ENCODE measurements around the gene MYO1D. TPM values are rescaled to one million over a fixed set of nuclear protein-coding genes. Genes with fewer than 3 reads are reported as not detected.

The MYO1D gene
- total RNA-seq, 4 donors from 2014 or later = 46.3 to 139 (median 80.0) TPM

DNA sequence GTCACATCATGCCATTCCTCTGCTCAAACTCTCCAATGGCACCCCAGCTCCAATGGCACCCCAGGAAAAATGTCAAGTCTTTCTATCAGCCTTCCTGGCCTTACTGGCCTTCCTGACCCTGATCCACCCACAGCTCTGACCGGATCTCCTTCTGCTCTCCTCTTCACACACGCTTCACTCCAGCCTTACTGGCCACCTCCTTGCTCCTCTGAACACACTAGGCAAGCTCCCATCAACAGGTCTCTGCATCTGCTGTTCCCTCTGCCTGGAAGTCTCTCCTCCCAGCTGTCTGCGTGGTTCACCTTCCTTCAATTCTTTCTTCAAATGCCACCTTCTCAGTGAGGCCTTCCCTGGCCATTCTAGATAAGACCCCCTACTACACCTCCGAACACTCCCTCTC is 43.4 kb downstream of the MYO1D start:
- TF ChIP-seq, protein P1, sequence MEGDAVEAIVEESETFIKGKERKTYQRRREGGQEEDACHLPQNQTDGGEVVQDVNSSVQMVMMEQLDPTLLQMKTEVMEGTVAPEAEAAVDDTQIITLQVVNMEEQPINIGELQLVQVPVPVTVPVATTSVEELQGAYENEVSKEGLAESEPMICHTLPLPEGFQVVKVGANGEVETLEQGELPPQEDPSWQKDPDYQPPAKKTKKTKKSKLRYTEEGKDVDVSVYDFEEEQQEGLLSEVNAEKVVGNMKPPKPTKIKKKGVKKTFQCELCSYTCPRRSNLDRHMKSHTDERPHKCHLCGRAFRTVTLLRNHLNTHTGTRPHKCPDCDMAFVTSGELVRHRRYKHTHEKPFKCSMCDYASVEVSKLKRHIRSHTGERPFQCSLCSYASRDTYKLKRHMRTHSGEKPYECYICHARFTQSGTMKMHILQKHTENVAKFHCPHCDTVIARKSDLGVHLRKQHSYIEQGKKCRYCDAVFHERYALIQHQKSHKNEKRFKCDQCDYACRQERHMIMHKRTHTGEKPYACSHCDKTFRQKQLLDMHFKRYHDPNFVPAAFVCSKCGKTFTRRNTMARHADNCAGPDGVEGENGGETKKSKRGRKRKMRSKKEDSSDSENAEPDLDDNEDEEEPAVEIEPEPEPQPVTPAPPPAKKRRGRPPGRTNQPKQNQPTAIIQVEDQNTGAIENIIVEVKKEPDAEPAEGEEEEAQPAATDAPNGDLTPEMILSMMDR (IDR thresholded peaks at IDR 0.05; ENCODE audit: low read depth) = no peak

DNA sequence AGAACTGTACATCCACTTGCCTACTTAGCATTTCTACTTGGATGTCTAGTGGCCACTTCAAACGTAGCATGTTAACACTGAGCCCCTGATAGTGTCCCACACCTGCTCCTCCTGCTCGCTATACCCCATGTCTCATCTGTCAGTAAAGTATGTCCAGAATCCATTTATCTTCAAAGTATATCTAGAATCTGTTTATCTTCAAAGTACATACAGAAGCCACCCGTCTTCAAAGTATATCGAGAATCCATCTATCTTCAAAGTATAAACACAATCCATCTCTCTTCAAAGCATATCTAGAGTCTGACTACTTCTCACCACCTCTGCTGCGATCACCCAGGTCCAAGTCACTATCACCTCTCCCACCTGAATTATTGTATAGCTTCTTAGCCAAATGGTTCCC is 43.8 kb downstream of the MYO1D start:
- TF ChIP-seq, protein P1 (IDR thresholded peaks at IDR 0.05; ENCODE audit: low read depth) = no peak

DNA sequence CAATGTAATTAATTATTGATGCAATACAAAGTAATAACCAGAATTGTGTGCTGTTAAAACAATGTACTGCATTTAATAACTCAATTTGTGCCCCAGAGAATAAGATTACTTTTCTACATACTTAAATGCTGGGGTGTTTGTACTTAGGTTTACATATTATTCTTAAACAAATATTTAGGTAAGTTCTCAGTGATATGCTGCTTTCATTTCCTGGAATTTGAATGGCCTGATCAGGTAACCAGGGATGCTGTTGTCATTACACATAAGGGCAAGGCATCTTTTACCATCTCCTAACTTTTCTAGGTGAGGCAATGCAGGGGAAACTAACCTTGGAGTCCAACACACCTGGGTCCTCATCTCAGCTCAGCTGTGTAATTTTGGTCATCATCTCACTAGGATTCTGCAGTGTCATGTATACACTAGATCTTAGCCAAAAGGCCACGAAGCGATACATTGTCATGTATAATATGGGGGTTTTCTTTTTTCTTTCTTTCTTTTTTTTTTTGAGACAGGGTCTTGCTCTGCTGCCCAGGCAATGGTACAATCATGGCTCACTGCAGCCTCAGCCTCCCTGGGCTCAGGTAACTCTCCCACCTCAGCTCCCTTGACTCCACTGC is 45.2 kb downstream of the MYO1D start:
- TF ChIP-seq, protein P1 (IDR thresholded peaks at IDR 0.05; ENCODE audit: low read depth) = no peak

DNA sequence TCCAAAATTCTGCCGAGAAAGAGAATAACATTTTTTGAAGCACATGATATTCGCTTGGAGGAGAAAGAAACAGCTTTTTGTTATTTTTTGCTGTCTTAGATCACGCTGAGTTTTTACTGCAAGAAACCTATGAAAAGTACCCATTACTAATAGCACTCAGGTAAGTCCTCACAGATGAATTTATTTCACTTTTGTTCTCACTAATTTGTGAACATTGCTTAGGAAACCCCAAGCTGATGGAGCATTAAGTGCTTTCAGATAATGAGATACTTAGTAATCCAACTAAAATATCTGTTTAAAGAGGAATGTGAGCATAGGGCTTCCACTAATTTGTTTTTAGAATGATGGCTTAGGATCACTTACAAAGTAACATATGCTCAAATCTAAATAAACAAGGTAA is 45.7 kb downstream of the MYO1D start:
- TF ChIP-seq, protein P1 (IDR thresholded peaks at IDR 0.05; ENCODE audit: low read depth) = no peak

DNA sequence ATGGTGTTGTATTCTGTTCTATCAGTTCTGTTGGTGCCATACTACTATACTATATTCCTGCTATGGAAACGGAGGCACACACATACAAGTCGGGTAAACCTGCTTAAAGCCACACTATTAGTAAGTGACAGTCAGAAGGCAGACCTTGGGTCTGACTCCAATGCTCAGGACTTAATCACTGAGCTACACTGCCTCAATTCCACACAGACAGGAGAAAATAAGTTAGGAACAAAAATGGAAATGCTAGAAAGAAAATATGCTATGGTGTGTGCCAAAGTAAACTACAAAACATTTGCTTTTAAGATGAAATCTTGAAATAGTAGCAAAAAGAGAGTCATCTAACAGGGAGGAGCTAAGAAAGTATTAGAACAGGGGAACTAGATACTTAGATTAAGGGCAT is 48.1 kb downstream of the MYO1D start:
- TF ChIP-seq, protein P1 (IDR thresholded peaks at IDR 0.05; ENCODE audit: low read depth) = no peak

DNA sequence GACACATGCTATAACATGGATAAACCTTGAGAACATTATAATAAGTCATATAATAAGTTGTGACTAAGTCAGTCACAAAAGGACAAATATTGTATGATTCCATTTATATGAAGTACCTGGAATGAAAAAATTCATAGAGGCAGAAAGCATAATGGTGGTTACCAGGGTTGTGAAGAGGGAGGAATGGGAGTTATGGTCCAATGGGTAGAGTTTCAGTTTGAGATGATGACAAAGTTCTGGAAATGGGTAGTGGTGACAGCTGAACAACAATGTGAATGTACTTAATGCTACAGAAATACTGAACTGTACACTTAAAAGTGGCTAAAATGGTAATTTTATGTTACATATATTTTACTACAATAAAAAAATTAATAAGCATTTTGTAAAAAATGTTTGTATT is 49.7 kb downstream of the MYO1D start:
- TF ChIP-seq, protein P1 (IDR thresholded peaks at IDR 0.05; ENCODE audit: low read depth) = no peak

DNA sequence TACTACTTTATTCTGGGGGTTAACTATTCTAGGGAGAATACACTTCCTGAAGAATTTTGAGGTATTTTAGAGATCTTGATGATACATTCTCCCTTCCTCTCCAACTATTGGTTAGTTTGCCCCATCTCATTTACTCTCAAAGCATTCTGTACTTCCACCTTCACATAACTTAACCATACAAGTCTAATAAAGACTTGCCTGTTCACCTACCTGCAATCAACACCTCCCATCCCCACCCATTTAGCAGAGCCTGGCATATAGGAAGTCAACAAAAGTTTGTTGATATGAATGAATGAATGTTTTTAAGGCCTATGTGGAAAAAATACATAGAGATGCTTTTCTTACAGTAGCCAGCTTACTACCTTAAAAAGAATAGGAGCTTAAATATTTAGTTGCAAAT is 50.8 kb downstream of the MYO1D start:
- TF ChIP-seq, protein P1 (IDR thresholded peaks at IDR 0.05; ENCODE audit: low read depth) = no peak
